ENCODE measurements around the gene PIGO. TPM values are rescaled to one million over a fixed set of nuclear protein-coding genes. Genes with fewer than 3 reads are reported as not detected.

Gene PIGO
- total and polyA plus RNA-seq, 9 of the 15 experiments (the other 6 are each of a cell fraction or from before 2014, with no cell fraction given): 5.4 to 13.7 (median 9.7) TPM

- TF ChIP-seq PATZ1 (CRISPR knock-in tag; IDR thresholded peaks at IDR 0.05; ENCODE audit: borderline replicate concordance): no peak
- no peak for TF ChIP-seq HNRNPLL (IDR thresholded peaks at IDR 0.05; ENCODE audit: low read depth, low read length, poor library complexity, severe bottlenecking)
- peak; percentile 90 for TF ChIP-seq GATA2 (CRISPR knock-in tag; IDR thresholded peaks at IDR 0.05)
- no peak for TF ChIP-seq WHSC1 (IDR thresholded peaks at IDR 0.05; ENCODE audit: low read length)
- TF ChIP-seq TCF3 (CRISPR knock-in tag; IDR thresholded peaks at IDR 0.05): peak; percentile 97
- TF ChIP-seq MCM3 (IDR thresholded peaks at IDR 0.05): no peak
- no peak for TF ChIP-seq CAMTA2 (CRISPR knock-in tag; conservative IDR thresholded peaks at IDR 0.05)
- no peak for TF ChIP-seq PTBP1 (IDR thresholded peaks at IDR 0.05; ENCODE audit: low read depth, low read length)
- no peak for TF ChIP-seq RFX1 (IDR thresholded peaks at IDR 0.05)
- no peak for TF ChIP-seq HNRNPUL1 (IDR thresholded peaks at IDR 0.05; ENCODE audit: low read length)
- TF ChIP-seq STAT5B (CRISPR knock-in tag; IDR thresholded peaks at IDR 0.05): no peak
- TF ChIP-seq ERF (CRISPR knock-in tag; IDR thresholded peaks at IDR 0.05): no peak
- TF ChIP-seq CBX8 (IDR thresholded peaks at IDR 0.05; ENCODE audit: borderline replicate concordance, extremely low read depth, low read depth, low read length, poor library complexity, severe bottlenecking): no peak
- TF ChIP-seq MXD1 (CRISPR knock-in tag; IDR thresholded peaks at IDR 0.05; ENCODE audit: borderline replicate concordance, poor library complexity, severe bottlenecking): no peak
- TF ChIP-seq YY1 (IDR thresholded peaks at IDR 0.05; ENCODE audit: borderline replicate concordance in 1 of 3, control insufficient read depth in 1 of 3, extremely low read depth in 1 of 3, insufficient read depth in 3 of 3, insufficient read length in 1 of 3, insufficient replicate concordance in 2 of 3, low read depth in 1 of 3, low read length in 2 of 3): no peak
- TF ChIP-seq PYGO2 (tag; IDR thresholded peaks at IDR 0.05): no peak
- TF ChIP-seq HIVEP1 (CRISPR knock-in tag; IDR thresholded peaks at IDR 0.05): no peak
- no peak for TF ChIP-seq ZC3H8 (IDR thresholded peaks at IDR 0.05)
- peak; percentile 72 for TF ChIP-seq RBBP5 (IDR thresholded peaks at IDR 0.05; ENCODE audit: borderline replicate concordance, insufficient read depth, low read length, poor library complexity, severe bottlenecking)
- TF ChIP-seq KDM4B (IDR thresholded peaks at IDR 0.05; ENCODE audit: borderline replicate concordance in 2 of 2, low read depth in 1 of 2): no peak
- no peak for TF ChIP-seq ESRRB (CRISPR knock-in tag; IDR thresholded peaks at IDR 0.05; ENCODE audit: borderline replicate concordance)
Measured at GRCh38 chr9:35108946-35109575, 12.7 kb upstream of the PIGO start (continued).

Data from K562 (cell line).